Glomerular visceral epithelial cell (primary cell): Measurements from ENCODE around the gene STRIP2.

Experiments
- DNase-seq: peaks from one replicate; pipeline ENCODE4 v3.0.0-alpha.2; 2016; ENCODE audit errors: extremely low spot score

Gene STRIP2

GRCh38 chr7:129493555-129493954, 59.3 kb downstream of the STRIP2 start:
- no peak for DNase-seq

GRCh38 chr7:129494041-129494440, 59.8 kb downstream of the STRIP2 start:
- peak; percentile 54 for DNase-seq

DNA sequence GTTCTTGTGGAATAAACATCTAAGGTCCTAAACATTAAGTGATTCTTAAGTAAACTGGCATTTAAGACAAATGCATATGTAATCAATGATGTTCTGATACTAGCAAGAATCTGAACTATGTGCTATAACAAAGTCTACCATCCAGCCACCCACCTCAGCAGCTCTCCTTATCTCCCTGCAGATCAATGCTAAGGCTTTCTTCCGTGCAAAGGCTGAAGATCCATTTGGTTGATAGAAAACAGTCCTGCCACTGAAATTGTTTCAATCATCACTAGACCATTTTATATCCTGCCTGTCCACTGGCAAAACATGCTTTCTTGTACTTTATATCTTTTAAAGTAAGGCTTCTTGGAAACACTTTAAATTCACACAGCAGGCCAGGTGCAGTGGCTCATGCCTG, 61.8 kb downstream of the STRIP2 start:
- no peak for DNase-seq

DNA sequence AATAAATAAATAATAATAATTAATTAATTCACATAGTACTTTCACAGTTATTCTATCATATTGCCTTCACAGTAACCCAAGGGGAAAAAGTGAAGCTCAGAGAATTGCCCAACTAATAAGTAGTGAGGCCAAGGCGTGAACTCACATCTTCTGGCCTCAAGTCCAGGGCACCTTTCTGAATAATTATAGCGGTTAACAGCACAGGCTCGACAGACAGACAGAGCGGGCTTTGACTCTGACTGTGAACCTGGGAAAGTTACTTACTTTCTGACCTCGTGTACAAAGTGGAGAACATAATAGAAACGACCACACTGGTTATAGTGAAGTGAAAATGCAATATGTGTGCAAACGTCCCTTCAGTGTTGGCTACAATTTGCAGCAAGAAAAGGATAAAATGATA, 62.4 kb downstream of the STRIP2 start:
- no peak for DNase-seq

DNA sequence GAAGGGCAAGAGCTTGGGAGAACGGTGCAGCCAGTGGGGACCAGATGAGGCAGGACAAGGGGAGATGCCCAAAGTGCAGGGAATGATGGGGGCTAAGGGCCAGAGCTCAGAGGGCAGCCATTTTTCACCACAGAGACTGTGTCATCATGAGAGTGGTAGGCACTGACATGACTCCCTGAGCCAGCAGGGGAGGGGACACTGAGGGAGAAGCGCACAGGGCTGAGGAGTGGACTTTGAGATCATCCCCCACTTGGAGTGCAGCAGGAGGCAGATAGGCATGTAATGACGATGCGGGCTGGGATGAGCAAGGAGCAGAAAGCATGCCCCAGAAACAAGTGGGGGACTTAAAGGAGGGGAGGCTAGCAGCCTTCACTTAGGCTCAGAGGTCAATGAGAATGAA, 62.9 kb downstream of the STRIP2 start:
- DNase-seq: no peak

GRCh38 chr7:129498021-129498420, 63.8 kb downstream of the STRIP2 start:
- DNase-seq: no peak

GRCh38 chr7:129499999-129500398, 65.8 kb downstream of the STRIP2 start:
- no peak for DNase-seq

- DNase-seq: peak; percentile 83
These were observed 67.8 kb downstream of the STRIP2 start, which contains the start of gene SMKR1 for GRCh38 chr7:129501760-129502707. Gene SMKR1, plus strand, starts transcription at chr7:129502531. Its CDS starts 294 bp downstream, at chr7:129502825.

- no peak for DNase-seq
These were observed 68.8 kb downstream of the STRIP2 start for GRCh38 chr7:129502708-129503685.

GRCh38 chr7:129503725-129504124, 69.5 kb downstream of the STRIP2 start:
- no peak for DNase-seq

DNA sequence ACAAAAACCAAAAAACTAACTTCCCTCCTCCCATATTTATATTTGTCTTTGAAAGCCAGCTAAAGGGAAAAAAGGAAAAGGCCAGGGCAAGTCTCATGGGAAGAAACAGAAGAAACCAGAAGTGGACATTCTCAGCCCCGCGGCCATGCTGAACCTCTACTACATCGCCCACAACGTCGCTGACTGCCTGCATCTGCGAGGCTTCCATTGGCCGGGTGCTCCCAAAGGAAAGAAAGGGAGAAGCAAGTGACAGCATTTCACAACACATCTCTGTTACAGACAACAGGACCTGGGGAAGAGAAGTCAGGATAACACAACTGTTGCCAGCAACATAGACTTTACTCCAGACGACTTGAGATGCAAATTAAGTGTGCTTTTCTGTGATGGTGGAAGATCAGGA, 78.0 kb downstream of the STRIP2 start:
- DNase-seq: no peak

DNA sequence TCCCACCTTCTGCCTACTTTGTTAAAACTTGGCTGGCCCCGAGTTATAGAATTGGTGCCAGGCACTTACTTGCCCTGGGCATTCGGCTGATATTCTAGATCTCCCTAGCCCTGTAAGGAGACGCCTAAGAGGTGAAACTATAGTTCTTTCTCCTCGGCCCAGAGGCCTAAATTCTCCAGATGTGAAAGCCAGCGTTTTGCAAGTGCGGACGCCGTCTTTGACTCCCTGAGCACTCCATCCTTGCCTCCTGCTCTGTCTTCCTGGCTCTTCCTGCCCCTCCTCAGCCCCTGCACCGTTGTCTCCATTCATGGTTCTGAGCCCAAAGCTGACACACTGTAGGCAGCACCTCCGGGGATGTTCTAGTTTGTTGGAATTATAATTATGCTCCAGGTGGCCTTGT, 79.3 kb downstream of the STRIP2 start:
- DNase-seq: no peak

DNA sequence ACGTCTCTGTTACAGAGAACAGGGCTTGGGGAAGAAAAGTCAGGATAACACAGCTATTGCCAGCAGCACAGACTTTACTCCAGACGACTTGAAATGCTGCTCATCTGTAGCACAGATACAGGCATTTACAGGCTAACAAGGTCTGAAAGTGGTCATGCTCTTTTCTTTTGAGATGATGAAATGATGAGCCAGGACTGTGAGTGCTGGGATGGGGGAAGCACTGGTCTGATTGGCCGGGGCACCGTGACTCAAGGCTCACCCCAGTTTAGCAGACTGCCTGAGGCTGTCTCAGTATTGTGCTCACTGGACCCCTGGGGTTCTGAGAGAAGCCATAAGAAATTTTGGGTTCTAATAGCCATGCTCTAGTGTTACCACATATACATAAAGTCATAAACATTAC, 80.5 kb downstream of the STRIP2 start:
- no peak for DNase-seq

- DNase-seq: no peak
These were observed 81.1 kb downstream of the STRIP2 start for GRCh38 chr7:129515381-129515780.

- DNase-seq: no peak
These were observed 83.7 kb downstream of the STRIP2 start for GRCh38 chr7:129517931-129518330.

DNA sequence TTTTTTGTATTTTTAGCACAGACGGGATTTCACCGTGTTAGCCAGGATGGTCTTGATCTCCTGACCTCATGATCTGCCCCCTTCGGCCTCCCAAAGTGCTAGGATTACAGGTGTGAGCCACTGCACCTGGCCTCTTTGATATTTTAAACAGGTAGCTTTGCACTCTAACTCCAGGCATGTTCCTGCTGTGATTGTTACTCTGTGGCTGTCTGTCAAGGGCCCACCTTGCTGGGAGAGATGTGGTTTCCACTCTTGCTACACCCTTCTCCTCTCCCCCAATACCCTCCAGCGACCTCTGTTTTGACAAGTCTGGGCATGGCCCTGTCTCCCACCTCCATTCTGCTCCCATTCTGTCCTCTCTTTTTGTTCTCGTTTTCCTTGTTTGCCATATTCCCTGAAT, 85.2 kb downstream of the STRIP2 start:
- DNase-seq: no peak

GRCh38 chr7:129522088-129522970, 88.1 kb downstream of the STRIP2 start:
- no peak for DNase-seq

- DNase-seq: no peak
These were observed 88.7 kb downstream of the STRIP2 start for GRCh38 chr7:129522971-129523340.

- DNase-seq: no peak
These were observed 89.7 kb downstream of the STRIP2 start for GRCh38 chr7:129523924-129524323.

DNA sequence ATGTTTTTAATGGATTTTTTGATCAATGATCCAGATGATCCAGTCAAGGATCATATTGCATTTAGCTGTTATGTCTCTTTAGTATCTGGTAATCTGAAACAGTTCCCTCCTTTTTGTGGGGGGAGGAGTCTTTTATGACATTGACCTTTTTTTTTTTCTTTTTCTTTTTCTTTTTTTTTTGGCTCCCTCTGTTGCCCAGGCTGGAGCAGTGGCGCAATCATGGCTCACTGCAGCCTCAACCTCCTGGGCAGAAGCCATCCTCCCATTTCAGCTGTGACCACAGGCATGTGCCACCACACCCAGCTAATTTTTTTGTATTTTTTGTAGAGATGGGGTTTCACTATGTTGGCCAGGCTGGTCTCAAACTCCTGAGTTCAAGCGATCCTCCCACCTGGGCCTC, 90.2 kb downstream of the STRIP2 start:
- peak; percentile 63 for DNase-seq

- no peak for DNase-seq
These were observed 91.1 kb downstream of the STRIP2 start for GRCh38 chr7:129525225-129525862.
